ENCODE measurements around the gene UTP11.
A peak's percentile ranks its signal among the peaks of the same experiment; 100 is the strongest.

Gene UTP11

DNA sequence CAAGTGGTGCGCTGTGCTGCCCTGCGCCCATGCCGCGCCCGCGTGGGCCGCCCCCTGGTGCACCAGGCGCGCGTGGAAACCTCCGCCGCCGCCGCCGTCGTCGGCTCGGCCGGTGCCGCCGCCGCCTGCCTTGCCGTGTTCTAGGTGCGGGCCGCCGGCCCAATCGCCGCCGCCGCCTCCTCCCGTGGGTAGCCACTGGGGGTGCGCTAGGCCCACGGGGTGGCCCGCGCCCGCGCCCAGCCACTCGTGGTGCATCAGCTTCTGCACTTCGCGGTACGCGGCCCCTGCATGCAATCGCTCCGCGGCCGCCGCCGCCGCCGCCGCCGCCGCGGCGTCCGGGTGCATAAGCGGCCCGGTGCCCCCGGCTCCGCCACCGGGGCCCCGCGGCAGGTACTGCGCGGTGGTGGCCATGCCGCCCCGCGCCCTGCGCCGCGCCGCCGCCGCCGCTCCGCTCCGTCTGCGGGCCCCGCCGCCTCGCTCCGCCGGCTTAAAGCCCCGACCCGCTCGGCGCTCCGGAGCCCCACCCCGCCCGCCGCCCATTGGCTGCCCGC is 33.9 kb downstream of the UTP11 start, which contains the start of gene POU3F1:
Gene POU3F1, minus strand, starts transcription at position 461 of the 551 bp plus-strand sequence. Its CDS starts 50 bp downstream, at position 411.
- DNase-seq (ENCODE audit: low read depth), result no peak

GRCh38 chr1:38046884-38047602 is 34.5 kb downstream of the UTP11 start:
- peak; percentile 78 for DNase-seq (ENCODE audit: low read depth)

- DNase-seq (ENCODE audit: low read depth), result no peak
These were observed 35.1 kb downstream of the UTP11 start for GRCh38 chr1:38047603-38048141.

DNA sequence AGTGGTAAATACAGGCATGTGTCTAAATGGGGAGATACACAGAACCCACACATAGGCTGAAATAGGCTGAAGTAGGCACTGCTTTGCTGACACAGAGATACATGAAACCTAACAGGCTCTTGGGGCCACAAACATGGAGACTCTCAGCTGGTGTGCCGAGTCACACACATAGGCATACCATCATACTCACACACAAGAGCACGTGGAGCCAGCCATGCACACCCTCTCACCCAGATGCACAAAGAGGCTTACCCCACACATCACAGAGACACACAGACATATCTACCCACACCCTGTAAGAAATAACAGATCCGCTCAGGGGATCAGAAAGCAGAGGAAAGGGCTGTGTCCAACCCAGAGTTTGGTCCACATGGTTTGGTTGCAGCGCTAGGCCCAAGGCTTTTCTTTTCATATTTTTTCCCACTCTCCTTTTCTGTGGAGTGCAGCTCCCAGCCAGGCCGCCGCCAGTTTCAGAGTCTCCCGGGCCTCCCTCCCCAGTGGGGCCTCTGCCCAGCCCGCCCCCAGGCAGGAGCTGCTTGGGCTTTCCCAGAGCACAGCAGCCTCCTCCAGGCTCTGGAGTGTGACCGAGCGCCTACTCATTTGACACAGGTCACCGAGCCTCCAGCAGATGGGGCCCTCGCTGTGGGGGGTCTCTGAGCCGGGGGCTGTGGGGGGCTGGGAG is 38.0 kb downstream of the UTP11 start:
- DNase-seq (ENCODE audit: low read depth), result no peak

- no peak for DNase-seq (ENCODE audit: low read depth)
These were observed 38.6 kb downstream of the UTP11 start for GRCh38 chr1:38051079-38051543.

- no peak for DNase-seq (ENCODE audit: low read depth)
These were observed 40.3 kb downstream of the UTP11 start for GRCh38 chr1:38052750-38053415.

- DNase-seq (ENCODE audit: low read depth), result no peak
These were observed 41.0 kb downstream of the UTP11 start for GRCh38 chr1:38053416-38054091.

GRCh38 chr1:38055398-38055797 is 42.9 kb downstream of the UTP11 start:
- DNase-seq (ENCODE audit: low read depth), result no peak

GRCh38 chr1:38055965-38056364 is 43.4 kb downstream of the UTP11 start:
- DNase-seq (ENCODE audit: low read depth), result no peak

- no peak for DNase-seq (ENCODE audit: low read depth)
These were observed 47.2 kb downstream of the UTP11 start for GRCh38 chr1:38059635-38060250.

DNA sequence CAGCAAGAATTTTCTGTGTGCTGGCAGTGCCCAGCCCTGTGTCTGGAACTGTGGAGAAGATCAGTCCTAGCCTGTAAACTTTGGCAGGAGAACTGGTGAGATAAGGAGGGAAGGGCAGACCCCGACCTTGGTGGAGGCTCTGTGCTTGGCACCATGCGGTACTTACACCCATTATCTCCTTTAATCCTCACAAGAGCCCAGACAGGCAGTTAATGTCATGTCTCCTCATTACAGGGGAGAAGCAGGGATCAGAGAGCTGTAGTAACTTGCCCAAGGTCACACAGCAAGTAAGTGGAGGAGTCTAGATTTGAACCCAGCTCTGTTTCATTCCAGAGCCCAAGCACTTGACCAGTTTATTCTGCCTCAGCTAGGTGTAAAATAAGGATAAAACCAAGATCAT is 48.0 kb downstream of the UTP11 start:
- no peak for DNase-seq (ENCODE audit: low read depth)

DNA sequence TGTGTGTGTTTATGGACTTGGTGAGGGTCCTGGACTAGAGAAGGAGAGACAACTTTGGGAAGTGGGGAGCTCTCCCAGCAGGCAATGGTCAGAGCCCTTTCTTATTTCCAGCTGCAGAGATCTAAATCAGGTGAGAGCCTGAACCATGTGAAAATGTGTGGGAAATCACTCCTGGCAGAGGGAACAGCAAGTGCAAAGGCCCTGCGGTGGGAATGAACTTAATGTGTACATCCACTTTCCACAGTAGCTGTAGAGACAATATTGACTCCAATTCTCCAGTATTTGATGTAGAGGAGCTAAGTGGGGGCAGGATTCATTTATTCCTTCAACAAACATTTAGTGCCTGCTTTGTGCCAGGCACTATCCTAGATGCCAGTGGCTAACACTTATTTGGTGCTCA is 48.8 kb downstream of the UTP11 start:
- DNase-seq (ENCODE audit: low read depth), result no peak

- no peak for DNase-seq (ENCODE audit: low read depth)
These were observed 49.4 kb downstream of the UTP11 start for GRCh38 chr1:38061883-38062328.

DNA sequence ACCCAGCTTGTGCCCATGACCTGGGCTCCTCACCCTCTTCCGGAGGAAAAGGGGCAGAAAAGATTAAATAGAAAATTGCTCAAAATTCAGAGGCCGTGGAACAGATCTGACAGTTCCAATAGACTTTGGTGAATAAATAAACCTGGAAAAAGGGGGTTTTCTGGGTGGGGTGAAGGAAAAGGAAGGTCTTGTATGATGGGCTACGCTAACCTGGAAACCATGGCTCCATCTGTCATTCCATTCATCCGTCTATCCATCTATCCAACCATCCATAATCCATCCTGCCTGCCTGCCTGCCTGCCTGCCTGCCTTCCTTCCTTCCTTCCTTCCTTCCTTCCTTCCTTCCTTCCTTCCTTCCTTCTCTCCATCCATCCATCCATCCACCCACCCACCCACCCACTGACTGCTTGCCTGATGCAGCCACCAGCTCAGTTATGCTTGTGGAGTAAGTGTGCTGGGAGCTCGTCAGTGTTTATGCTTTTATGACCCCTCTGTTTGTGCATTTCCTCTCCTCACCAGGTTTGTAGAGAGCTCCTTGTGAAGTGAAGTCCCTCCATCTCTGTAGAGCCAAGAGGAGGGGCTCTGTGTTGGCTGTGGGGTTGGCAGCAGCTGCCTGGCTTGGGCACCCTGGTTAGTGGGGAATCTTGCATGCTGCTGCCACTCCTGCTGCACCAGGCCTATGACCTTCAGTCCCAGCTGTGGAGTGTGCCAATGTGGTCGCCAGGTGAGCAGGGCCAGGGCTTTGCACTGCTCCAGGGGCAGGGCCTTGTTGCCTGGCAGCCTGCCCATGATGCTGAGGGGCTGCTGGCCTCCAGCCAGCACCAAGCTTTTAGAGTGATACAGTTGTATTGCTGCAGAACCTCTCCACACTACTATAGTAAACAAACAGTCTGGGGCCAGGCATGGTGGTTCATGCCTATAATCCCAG is 50.1 kb downstream of the UTP11 start:
- DNase-seq (ENCODE audit: low read depth), result no peak

- DNase-seq (ENCODE audit: low read depth), result no peak
These were observed 51.1 kb downstream of the UTP11 start for GRCh38 chr1:38063616-38064015.

DNA sequence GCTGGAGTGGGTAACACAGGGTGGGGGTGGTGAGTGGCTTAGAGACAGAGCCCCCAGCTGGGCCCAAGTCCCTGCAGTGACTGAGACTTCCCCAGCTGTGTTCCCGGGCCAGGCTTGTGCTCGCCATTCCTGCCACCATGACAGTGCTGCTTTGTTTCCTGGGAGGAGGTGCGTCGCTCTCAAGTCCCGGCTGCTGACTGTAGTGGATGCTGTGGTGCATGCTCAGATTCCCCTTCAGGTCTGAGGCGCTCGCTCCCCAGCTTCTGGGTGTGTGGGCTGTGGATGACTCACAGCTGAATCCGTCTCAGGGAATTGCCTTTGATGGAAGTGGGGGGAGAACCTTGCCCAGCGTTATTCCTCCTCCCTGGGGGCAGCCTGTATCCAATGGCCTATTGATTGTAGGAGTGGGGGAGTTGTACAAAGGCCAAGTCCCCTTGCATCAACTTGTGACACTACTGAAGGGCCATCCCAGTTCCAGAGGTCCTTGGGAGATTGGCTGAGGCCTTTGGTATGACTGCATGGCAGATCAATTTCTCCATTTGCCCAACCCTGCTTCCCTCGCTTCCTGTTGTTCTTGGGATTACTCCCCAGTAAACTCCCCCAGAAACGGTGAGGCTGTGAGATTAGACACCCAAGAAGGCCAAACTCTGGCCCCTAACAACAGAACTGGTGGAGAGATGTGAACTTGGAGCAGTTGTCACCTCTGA is 51.8 kb downstream of the UTP11 start:
- no peak for DNase-seq (ENCODE audit: low read depth)

DNA sequence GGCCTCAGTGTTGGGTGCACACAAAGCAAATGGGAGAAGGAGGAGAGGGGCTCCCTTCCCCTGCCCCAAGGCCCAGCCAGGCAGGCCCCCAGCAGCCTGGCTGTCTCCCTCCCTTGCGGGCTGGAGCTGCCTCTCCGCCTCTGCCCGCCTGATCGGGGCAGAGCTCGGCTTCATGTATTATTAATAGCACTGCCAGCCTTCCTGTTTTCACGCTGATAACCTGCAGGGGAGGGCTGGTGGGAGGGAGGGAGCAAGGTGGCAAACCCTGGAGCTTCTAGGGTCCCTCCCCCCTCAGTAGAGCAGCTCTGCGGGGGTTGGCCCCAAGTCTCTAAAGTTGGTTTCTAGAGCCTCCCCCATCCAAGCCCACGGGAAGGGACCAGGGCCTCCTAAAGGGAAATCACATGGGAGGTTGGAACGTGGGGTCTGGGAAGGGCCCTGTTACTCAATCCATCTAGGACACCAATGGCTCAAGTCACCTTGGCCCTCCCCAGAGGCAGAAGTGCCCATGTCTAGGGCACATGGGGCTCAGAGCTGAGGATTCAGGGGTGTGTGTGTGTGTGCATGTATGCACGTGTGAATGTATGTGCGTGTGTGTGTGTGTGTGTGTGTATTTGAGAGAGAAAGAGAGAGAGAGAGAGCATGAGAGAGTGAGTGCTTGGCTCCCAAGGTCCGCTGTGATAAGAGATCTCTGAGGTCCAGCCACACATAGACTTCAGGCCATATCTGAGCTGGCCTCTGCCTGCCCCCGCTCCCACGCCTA is 55.9 kb downstream of the UTP11 start:
- DNase-seq (ENCODE audit: low read depth), result no peak

- no peak for DNase-seq (ENCODE audit: low read depth)
These were observed 56.4 kb downstream of the UTP11 start for GRCh38 chr1:38068980-38069340.

Measured in stimulated activated CD8-positive, alpha-beta memory T cell treated with anti-CD3 and anti-CD28 coated beads, Interleukin-4, amount 100 ng/mL, for 24 hours (primary cell).